Mucosa of rectum (tissue), 2 donors: ENCODE data around the gene RNF144A.
A peak's percentile ranks its signal among the peaks of the same experiment; 100 is the strongest.

Experiments
- H3K27ac ChIP-seq, 2 donors: one replicate each; pipeline ENCODE4 v1.7.0; 2013; ENCODE audit warnings: inconsistent platforms in 2 of 2, low read depth in 2 of 2, low read length in 2 of 2
- H3K27me3 ChIP-seq, 2 donors: one replicate each; pipeline ENCODE4 v1.7.0; 2013; ENCODE audit warnings: low read length in 2 of 2; ENCODE audit not compliant: control insufficient read depth in 2 of 2, insufficient read depth in 2 of 2
- H3K36me3 ChIP-seq, 2 donors: one replicate each; pipeline ENCODE4 v1.7.0; 2013; ENCODE audit warnings: low read length in 2 of 2; ENCODE audit not compliant: control insufficient read depth in 2 of 2, insufficient read depth in 2 of 2
- H3K4me1 ChIP-seq, 2 donors: one replicate each; pipeline ENCODE4 v1.7.0; 2013; ENCODE audit warnings: low read length in 2 of 2, mild to moderate bottlenecking in 1 of 2; ENCODE audit not compliant: control insufficient read depth in 2 of 2, insufficient read depth in 2 of 2
- H3K4me3 ChIP-seq, 2 donors: one replicate each; pipeline ENCODE4 v1.7.0; 2013; ENCODE audit warnings: low read length in 2 of 2
- H3K9ac ChIP-seq, 2 donors: one replicate each; pipeline ENCODE4 v1.7.0; 2013; ENCODE audit warnings: low read length in 2 of 2, low read depth in 1 of 2, mild to moderate bottlenecking in 1 of 2
- H3K9me3 ChIP-seq, 2 donors: one replicate each; pipeline ENCODE4 v1.7.0; 2013; ENCODE audit warnings: low read length in 2 of 2; ENCODE audit not compliant: control insufficient read depth in 2 of 2
- donor health status: healthy.
- donor health status: Normal muscosa, but diverticular disease.

The RNF144A gene

DNA sequence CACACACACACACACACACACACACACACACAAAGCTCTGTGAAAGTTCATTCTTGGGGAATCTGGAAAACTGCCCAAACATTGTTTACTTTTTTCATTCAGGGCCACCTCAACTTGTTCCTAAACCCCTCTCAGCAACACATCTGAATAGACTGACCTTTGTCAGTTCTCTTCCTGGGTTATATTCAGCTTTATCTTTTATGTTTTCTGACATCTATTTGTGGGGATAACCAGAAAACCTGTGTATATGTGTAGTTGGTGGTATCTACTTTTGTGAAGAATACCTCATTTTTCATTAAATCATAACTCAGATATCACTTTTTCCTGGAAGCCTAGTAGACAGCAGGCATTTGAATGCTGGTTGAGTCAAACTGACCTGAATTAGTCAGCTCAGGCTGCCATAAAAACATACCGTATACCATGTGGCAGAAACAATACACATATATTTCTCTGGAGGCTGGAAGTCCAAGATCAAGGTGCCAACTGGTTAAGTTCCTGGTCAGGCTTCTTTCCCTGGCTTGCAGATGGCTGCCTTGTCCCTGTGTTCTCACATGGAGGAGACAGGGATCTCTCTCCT is 11.0 kb upstream of the RNF144A start:
- Histone ChIP-seq H3K27me3 (no peaks in the 10 kb centered on the region), H3K36me3 (no peaks in the 10 kb centered on the region), H3K4me3 (no peak overlapping the region)

DNA sequence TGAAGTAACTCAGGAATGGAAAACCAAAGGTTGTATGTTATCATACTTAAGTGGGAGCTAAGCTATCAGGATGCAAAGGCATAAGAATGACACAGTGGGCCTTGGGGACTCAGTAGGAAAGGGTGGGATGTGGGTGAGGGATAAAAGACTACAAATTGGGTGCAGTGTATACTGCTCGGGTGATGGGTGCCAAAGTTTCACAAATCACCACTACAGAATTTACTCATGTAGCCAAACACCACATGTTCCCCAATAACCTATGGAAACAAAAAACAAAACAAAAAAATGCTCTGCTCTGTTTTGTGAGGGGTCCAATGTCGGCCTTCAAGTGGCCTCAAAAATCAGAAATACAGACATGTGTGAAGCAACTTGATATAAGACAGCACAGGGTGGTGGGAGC is 8.9 kb upstream of the RNF144A start:
- H3K27me3 ChIP-seq, result no peaks in the 10 kb centered on the region
- no peak overlapping the region for H3K9ac ChIP-seq
- H3K4me3 ChIP-seq, result no peak overlapping the region
- H3K9me3 ChIP-seq, result no peaks in the 10 kb centered on the region
- no peak overlapping the region for H3K27ac ChIP-seq
- H3K4me1 ChIP-seq, result peaks cover 3 to 10% of the 10 kb centered on the region in 2 donors
- no peaks in the 10 kb centered on the region for H3K36me3 ChIP-seq

More for the DNA sequence above, 11.0 kb upstream of the RNF144A start:
- Histone ChIP-seq H3K4me1 (peaks cover 3 to 8% of the 10 kb centered on the region in 2 donors), H3K9me3 (no peaks in the 10 kb centered on the region), H3K9ac (no peak overlapping the region), H3K27ac (no peak overlapping the region)

DNA sequence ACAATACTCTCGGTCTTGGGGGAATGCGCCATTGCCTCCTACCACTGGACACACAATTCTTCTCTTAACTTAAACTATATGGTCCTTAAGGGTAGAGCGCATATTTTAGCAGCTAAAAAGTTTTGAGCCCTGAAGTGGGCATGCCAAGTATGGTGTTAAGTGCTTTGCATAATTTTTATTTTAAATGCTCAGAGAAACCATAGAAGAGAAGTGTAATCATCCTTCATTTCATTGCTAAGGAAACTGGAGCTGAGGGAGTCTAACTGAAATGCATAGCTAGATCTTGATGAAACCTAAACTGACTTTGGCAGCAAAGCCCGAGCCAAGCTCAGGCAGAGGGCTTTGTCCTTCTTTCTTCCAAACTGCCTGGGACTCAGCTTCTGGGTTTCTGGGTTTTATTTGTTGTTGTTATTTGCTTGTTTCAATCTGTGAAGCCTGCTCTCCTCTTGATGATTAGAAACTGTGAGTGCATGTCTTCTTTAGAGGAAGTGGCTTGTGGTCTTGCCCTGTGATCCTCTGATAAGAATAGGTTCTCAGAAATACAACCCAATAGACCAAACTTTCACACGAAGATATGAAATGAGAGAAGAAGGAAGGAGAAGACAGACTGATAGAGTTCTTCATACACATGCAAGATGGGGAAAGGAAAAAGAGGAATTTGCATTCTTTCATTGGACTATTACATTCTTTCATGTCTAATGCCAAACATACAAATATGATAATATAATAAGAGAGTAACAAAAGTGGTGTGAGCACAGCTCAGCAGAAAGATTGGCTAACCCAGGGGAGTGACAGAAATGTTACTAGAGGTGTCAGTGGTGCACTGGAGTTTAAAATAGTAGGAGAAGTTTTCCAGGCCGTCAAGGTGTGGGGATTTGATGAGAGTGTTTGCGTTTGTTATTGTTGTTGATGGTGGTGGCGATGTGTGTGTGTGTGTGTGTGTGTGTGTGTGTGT is 7.5 kb upstream of the RNF144A start:
- H3K9ac ChIP-seq, result no peak overlapping the region
- H3K27ac ChIP-seq, result peak overlapping the region in 1 of 2 donors; percentile 25
- H3K4me3 ChIP-seq, result peak overlapping the region in 1 of 2 donors; percentile 41
- peaks cover 3 to 17% of the 10 kb centered on the region in 2 donors for H3K4me1 ChIP-seq
- H3K9me3 ChIP-seq, result no peaks in the 10 kb centered on the region
- H3K36me3 ChIP-seq, result no peaks in the 10 kb centered on the region
- H3K27me3 ChIP-seq, result no peaks in the 10 kb centered on the region

- Histone ChIP-seq H3K9me3 (no peaks in the 10 kb centered on the region), H3K27ac (no peak overlapping the region), H3K27me3 (no peaks in the 10 kb centered on the region), H3K4me3 (no peak overlapping the region), H3K36me3 (no peaks in the 10 kb centered on the region), H3K9ac (no peak overlapping the region), H3K4me1 (peaks cover 0 to 17% of the 10 kb centered on the region in 2 donors)
Measured at GRCh38 chr2:6911721-6912120, 5.5 kb upstream of the RNF144A start.

DNA sequence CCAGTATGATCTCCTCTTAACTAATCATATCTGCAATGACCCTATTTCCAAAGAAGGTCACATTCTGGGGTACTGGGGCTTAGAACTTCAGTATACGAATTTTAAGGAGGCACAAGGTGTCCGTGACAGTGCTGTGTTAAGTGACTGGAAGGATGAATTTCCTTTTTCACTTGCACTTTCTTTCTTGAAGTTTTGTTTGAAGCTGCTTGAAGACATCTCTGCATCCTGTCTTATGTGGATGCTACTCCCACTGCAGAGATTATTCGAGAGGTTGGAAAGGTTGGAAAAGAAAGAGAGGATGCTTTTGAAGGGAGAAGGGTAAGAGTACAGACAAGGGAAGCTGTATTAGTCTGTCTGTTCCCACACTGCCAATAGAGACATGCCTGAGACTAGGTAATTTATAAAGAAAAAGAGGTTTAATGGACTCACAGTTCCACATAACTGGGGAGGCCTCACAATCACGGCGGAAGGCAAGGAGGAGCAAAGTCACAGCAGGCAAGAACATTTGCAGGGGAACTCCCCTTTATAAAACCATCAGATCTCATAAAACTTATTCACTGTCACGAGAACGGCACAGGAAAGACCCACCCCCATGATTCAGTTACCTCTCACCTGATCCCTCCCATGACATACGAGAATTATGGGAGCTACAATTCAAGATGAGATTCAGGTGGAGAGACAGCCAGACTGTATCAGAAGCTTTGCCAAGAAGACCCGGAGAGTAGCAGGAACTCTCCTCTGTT is 3.6 kb upstream of the RNF144A start:
- Histone ChIP-seq H3K4me3 (no peak overlapping the region), H3K9me3 (no peaks in the 10 kb centered on the region), H3K27me3 (no peaks in the 10 kb centered on the region), H3K27ac (peak overlapping the region; percentile 7 to 69), H3K36me3 (no peaks in the 10 kb centered on the region), H3K4me1 (peaks cover 4 to 23% of the 10 kb centered on the region in 2 donors), H3K9ac (no peak overlapping the region)

DNA sequence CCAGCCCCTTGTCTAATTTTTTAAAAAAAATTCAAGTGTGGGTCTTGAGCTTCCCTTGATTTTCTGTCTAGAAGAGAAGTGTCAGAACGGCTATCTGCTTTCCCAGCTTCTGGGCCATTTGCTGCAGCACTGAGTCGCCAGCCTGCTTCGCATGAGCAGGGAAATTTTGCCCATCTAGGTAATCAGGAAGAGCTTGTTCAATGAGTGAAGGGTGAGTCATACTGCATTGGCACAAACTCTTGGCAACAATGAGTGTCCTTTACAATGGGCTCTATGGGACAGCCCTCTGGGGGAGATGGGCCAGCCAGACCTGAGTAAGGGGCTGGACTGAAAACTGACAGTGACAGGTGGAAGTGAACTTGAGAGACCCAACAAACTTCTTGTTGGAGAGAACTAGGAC is 2.4 kb upstream of the RNF144A start:
- peaks cover 4 to 18% of the 10 kb centered on the region in 2 donors for H3K4me1 ChIP-seq
- H3K9ac ChIP-seq, result no peak overlapping the region
- H3K36me3 ChIP-seq, result no peaks in the 10 kb centered on the region
- H3K27ac ChIP-seq, result no peak overlapping the region
- H3K9me3 ChIP-seq, result no peaks in the 10 kb centered on the region
- H3K4me3 ChIP-seq, result no peak overlapping the region
- H3K27me3 ChIP-seq, result no peaks in the 10 kb centered on the region

GRCh38 chr2:6915399-6915798 is 1.8 kb upstream of the RNF144A start:
- no peaks in the 10 kb centered on the region for H3K27me3 ChIP-seq
- no peak overlapping the region for H3K27ac ChIP-seq
- no peaks in the 10 kb centered on the region for H3K36me3 ChIP-seq
- no peaks in the 10 kb centered on the region for H3K9me3 ChIP-seq
- no peak overlapping the region for H3K9ac ChIP-seq
- H3K4me3 ChIP-seq, result no peak overlapping the region
- peaks cover 4 to 17% of the 10 kb centered on the region in 2 donors for H3K4me1 ChIP-seq

- H3K4me1 ChIP-seq, result peaks cover 4 to 17% of the 10 kb centered on the region in 2 donors
- H3K27ac ChIP-seq, result no peak overlapping the region
- H3K36me3 ChIP-seq, result no peaks in the 10 kb centered on the region
- H3K9ac ChIP-seq, result no peak overlapping the region
- H3K9me3 ChIP-seq, result no peaks in the 10 kb centered on the region
- H3K27me3 ChIP-seq, result no peaks in the 10 kb centered on the region
- no peak overlapping the region for H3K4me3 ChIP-seq
Measured at GRCh38 chr2:6916224-6916623, 988 bp upstream of the RNF144A start.

- H3K27me3 ChIP-seq, result no peaks in the 10 kb centered on the region
- no peaks in the 10 kb centered on the region for H3K9me3 ChIP-seq
- peaks cover 4 to 18% of the 10 kb centered on the region in 2 donors for H3K4me1 ChIP-seq
- peak overlapping the region in 1 of 2 donors; percentile 51 for H3K9ac ChIP-seq
- no peaks in the 10 kb centered on the region for H3K36me3 ChIP-seq
- H3K4me3 ChIP-seq, result peak overlapping the region; percentile 40 to 68
- no peak overlapping the region for H3K27ac ChIP-seq
Measured at GRCh38 chr2:6916736-6917070, 509 bp upstream of the RNF144A start.
